GM19099 (cell line): Measurements from ENCODE around the gene KIAA1755.

Experiments
- POLR2A ChIP-seq: IDR thresholded peaks from 3 replicates; pipeline ENCODE4 v1.6.1; 2011; ENCODE audit warnings: low read depth; ENCODE audit not compliant: insufficient read length; ENCODE audit errors: extremely low read depth

Gene KIAA1755

DNA sequence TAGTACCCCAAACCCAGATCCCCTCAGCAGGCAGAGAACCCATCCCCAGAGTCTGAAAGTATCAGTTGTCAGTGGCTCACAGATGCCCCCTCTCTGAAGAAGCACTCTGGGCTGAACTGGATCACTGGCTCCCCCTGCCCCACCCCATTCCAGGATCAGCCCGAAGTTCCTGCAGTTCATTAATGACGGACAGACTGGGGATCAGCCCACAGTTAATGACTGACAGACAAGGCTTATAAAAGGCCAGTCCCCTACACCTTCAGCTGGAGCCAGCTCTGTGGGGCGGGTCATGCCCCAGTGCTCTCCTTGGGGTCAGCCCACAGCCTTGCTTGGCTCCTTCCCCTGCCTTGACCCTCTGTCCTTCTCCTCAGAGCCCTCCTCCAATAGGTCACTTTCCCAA lies 21.7 kb downstream of the KIAA1755 start:
- TF ChIP-seq POLR2A = no peak

DNA sequence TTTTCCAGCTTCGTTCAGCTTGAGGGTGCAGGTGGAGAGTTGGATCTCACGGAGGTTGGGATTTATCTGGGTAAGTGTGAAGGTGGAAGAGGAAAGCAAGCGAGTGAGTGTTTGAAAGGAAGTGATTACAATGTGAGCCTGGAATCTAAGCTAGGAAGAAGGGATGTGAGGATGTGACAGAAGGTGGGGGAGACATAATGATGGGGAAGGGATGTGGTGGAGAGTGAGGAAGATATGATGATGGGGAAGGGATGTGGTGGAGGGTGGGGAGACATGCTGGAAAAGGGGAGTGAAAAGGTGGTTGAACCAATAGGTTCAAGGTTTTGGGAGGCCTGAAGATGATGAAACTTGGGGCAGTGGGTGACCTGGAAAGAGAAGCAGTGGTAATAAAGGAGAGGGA lies 23.2 kb downstream of the KIAA1755 start:
- no peak for TF ChIP-seq POLR2A

DNA sequence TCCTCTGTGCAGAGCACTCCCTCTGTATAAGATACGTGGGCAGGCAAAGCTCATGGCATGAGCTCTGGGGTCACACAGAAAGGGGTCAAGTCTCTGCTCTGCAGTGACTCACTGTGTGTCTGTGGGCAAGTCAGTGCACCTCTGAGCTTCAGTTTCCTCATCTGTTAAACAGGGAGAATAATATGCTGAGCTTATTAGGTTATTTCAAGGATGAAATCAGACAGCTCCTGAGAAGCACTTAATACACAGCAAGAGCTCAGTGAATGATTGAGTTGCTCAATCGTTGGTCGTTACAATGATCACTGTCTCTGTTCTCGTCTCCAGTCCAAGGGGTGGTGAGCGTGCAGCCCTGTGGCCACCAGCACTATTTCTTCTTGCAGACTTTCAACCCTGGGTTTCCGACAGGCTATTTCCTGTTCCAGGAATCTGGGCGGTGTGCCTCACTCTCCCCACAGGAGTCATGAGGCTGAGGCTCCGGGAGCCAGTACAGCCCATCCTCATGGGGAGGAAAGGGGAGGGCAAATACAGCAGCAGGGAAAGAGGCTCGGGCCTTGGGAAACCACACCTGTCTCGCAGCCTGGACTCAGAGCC lies 28.9 kb downstream of the KIAA1755 start:
- TF ChIP-seq POLR2A = no peak

DNA sequence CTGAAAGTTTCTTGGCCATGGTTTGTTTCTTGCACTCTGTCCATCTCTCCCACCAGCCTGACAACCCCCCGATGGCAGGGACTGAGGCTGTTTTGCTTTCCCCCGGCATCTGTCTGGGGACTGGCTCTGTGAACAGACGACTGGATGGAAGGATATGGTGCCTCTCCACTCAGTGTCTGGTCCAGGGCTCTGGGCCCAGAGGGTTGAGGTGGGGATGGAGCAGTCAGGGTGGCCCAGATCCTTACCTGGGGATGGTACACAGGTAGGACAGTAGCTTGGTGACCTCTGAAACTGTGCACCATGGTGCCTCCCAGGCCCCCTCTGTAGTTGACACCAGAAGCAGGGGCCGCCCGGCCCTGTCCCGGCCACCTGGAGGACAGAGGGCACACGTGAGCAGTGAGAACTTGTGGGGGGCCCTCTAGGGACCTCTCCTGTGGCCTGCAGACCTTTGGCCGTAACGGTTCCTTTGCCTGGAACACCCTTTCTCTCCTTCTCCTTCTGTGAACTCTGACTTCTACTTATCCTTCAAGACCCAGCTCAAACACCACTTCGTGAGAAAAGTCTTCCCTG lies 29.5 kb downstream of the KIAA1755 start:
- no peak for TF ChIP-seq POLR2A

DNA sequence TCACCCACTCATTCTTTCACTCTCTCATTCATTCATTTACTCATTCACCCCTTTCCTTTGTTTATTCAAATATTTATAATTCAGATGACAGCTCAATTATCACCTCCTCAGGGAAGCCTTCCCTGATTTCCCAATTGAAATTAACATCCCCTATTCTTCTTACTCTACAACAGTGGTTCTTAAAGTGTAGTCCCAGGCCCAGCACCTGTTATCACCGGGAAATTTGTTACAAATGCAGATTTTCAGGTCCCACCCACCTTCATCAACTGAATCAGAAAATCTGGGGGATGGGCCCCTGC lies 30.3 kb downstream of the KIAA1755 start:
- no peak for TF ChIP-seq POLR2A

DNA sequence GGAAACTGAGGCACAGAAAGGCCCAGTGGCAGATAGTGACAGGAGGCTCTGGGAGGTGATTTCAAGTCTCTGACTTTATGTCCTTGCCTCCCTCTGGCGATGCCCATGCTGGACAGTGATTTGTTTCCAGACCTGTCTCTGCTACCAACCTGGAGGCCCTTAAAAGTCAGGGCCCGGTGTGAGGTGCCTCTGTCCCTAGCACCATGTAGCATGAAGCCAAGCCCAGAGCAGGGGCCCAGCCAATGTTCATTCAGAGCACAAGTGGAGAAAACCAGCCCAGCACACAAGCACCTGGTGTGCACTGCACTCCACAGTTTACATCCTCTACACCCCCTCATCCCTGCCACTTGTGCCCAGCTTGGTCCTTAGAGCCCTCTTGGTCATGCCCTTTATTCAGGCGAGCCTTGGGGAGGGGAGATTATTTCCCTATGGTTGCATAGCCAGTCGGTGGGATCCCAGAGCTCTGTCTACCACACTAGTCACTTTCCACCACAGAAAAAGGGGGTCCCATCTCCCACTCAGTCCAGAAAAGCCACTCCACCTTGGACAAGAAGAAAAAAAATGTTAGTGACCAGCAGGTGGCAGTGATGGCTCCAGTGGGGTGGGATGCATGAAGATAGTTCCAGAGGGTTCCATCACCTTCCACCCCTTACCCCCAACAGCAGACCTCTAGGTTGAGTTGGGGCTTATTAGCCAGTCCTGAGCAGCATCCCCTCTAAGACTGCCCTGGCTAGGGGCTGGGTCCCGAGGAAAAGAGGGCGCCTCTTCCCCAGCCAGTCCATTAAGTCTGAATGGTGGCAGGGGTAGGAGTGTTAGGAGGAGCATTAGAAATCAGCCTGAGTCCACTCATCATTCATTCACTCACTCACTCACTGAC lies 30.9 kb downstream of the KIAA1755 start:
- no peak for TF ChIP-seq POLR2A

DNA sequence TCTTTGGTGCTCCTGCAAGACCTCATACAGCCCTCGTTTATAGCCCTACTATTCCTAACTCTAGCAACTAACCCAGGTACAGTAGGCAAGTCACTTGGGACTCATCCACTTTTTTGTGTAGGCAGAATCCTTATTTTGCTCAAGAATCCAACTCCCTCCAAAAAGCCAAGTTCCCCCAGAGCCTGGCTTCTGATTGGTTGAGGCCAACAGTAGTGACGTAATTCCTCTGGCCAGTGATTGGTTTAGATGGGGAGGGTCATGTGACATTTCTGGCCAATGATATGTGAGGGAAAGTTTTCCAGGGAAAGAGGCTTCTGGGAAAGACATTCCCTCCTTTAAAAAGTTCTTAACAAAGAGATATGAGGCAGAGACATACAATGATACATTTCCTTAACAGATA lies 32.1 kb downstream of the KIAA1755 start:
- no peak for TF ChIP-seq POLR2A

DNA sequence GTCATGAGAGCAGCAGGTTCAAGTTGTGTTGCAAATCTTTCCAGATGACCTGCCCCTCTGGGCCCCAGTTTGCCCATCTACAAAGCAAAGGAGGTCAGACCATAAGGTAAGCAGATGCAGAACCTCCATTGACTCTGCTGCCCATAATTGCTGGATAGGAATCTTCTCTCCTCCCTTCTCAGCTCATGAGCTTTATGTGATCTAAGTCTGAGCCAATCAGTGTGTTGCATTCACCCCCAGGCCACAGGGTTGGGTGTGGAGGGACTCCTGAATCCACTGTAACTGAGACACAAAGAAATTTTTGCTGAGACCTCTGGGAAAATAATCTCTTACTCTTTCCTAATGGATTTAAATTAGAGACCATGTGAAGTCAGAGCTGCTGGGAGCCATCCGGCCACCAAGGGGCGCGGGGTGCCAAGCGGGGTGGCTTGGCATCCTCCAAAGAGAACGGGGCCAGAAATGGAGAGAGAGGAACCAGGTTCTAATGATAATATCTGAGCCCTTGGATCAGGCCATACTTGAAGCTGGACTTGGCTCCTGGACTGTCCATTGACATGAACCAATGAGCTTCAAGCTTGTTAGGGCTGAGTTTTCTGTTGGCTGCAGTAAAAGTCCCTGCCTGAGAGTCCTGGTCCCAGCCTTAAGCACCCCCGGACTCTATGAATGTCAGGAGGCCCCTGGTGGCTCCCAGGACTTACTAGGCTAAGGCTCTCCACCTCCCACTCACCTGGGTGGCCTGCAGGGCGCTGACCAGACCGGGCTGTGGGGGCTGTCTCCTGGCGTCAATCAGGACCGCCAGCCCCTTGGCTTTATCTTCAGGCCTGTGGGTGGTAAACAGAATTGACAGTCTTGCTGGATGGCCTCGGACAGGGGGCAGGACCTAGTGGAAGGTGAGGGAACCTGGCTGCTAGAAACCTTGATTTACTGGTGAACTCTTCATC lies 32.8 kb downstream of the KIAA1755 start:
- TF ChIP-seq POLR2A = no peak

DNA sequence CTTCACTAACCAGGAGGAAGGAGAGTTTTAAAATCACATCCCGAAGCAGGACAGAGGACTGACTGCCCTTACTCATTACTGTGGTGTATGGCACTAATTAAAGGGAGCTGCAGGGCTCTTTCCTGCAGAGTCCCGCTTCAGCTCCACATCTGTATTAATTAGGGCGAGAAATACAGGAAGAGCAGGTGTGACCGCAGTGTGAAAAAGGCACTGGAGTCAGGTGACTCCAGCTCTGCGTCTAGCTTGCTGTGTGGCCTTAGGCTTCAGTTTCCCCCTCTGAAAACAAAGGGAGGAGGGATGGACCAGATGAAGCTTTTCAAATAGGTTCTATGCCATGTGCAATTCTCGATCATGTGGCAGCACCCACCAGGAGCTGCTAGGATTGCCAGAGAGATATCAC lies 34.0 kb downstream of the KIAA1755 start:
- no peak for TF ChIP-seq POLR2A

DNA sequence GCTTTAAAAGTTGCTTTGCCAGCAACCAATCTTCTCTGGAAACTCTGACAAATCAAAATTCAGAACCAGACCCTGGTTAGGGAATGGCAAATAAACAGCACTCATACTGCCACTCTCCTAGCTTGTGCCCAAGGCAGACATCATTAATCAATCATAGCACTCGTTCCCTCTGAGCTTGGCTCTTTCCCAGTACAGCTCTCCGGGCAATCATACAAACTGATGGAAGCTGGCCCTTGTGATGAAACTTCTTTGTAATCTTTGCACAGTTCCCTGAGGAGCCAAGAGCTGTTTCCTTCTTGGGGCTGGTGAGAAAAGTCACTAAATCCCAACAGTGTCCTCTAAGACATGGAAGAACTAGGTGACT lies 34.7 kb downstream of the KIAA1755 start:
- TF ChIP-seq POLR2A = no peak

DNA sequence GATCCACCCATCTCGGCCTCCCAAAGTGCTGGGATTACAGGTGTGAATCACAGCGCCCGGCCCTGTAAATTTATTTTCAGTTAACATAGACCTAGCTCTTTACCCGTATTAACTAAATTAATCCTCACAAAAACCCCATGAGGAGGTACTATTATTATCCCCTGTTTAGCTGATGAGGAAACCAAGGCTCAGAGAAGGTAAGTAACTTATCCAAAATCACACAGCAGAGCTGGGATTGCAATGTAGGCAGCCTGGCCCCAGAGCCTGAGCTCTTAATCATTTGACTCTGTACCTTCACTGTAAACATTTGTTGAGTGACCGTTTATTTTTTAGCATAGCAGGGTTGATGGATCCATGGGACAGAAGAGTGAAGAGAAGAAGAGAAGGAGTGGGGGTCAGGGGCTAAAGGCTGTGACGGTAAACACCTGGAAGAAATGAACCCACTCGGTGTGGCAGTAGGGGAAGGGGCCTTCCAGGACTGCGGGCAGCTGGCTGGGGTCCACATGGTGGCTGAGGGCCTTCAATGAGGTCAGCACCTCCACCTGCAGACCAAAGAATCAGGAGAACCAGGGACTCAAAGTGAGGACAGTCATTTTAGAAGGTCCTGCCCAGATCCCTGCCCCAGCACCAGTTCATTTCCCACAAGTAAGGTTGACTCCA lies 35.2 kb downstream of the KIAA1755 start:
- TF ChIP-seq POLR2A = no peak

DNA sequence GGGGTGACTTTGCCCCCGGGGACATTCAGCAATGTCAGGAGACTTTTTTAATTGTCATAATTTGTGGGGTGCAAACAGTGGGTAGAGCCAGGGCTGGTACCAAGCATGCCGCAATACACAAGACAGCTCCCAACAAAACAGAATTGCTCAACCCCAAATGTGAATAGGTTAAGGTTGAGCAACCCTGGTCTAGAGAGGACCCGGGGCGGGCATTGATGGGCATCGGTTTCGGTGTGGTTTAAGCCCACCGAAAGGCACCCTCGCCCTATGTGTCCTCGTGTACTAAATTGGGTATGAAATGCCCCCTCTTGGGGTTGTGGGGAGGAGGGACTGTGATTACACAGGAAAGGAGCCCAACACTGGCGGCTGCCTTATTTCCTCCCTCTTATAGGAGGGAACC lies 36.0 kb downstream of the KIAA1755 start:
- no peak for TF ChIP-seq POLR2A

DNA sequence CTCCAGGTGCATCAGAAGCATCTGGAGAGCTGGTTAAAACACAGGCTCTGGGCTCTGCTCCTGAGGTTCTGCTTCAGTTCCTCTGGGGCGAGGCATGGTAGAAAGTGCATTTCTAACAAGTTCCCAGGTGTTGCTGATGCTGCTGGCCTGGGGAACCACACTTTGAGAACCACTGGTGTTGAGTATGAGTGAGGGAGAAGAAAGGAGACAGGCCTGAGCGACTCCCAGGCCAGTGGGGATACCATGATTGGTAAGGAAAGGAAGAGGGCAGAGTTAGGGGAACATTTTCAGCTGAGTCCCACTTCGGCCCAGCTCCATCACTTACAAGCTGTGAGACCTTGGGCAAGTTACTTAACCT lies 36.8 kb downstream of the KIAA1755 start:
- TF ChIP-seq POLR2A = no peak

DNA sequence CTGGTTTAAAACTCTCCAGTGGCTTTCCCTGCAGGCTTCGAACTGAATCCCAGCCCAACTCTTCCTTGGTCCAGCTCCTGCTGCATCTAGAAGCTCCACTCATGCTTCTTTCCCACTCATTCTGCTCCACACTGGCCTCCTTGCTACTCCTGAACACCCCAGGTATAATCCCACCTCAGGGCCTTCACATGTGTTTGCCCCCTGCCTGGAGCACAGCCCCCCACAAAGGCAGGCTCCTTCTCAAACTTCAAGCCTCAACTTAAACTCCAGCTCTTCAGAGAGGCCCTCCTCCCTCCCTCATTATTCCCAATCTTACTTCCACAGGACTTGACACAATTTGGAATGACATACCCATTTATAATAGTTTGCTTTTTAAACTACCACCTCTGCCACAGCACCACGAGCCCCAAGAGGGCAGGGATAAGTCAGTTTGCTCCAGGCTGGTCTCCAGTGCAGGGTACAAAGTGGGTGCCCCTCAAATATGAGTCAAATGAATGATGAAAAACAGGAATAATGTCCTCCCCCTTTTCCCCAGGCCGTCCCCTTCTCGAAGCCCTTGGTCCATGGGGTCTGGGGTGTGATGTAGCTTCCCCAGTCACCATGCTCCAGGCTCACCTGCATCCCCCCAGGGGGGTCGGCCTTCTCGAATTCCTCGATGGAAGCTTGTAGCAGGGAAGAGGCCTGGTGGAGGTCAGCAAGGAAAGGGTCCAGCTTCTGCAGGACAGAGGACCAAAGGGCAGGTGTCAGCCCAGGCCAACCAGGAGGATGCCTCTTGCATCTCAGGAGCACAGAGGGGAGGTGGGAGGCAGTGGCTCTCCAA lies 37.4 kb downstream of the KIAA1755 start:
- TF ChIP-seq POLR2A = no peak
